Measurements from ENCODE around the gene PSMD3. TPM values are rescaled to one million over a fixed set of nuclear protein-coding genes. Genes with fewer than 3 reads are reported as not detected.

PSMD3 gene
- total RNA-seq, 3 donors from 2014 or later (not counting 1 experiment from before 2014, with no cell fraction given), result 66.1 to 83.8 (median 78.9) TPM

DNA sequence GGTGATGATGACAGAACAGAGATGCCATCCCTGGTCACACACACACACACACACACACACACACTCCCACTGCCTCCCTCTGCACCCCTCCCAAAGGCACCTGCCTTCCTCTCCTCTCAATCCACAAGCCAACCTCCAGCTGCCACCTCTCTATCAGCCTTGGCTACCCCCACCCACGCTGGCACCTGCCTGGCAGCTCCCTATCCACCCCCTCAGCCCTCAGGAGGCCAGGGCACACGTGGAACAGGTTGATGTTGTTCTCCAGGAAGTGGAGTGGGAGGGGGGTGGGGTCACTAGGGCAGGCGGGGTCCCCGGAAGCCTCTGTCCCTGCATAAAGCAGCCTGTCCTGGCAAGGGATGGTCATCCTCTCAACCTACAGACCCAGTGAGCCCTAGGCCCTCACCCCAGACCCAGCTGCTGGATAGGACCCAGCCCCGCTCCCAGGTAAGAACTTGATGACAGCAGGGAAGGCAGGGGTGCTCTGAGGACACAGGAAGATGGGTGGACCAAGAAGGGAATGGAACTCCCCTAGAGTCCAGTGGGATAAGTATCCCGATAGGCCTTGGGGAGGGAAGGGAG lies 17.9 kb upstream of the PSMD3 start, which contains the start of gene GSDMA:
Gene GSDMA (plus strand): TSS at position 363 of the 579 bp plus-strand sequence. CDS start 2,684 bp downstream, outside the sequence.
- Histone ChIP-seq H3K4me3 (ENCODE audit: low read length) (no peak within 1 kb of the TSS), H3K27ac (ENCODE audit: low read length) (no peak within 1 kb of the TSS), H3K27me3 (ENCODE audit: control insufficient read depth, insufficient read depth, low read length) (no peaks in the 10 kb centered on the region), H3K9me3 (ENCODE audit: control insufficient read depth, insufficient read depth, low read length) (no peaks in the 10 kb centered on the region), H3K36me3 (ENCODE audit: control insufficient read depth, insufficient read depth, low read length) (no peaks in the 10 kb centered on the region), H3K4me1 (ENCODE audit: control insufficient read depth, insufficient read depth, low read length) (peaks cover 44% of the 10 kb centered on the region)
- Mint-ChIP-seq H3K9me3 (no peaks in the 10 kb centered on the region), H3K27ac (peak within 1 kb of the TSS in 1 of 2 donors; percentile 66), H3K4me3 (no peak within 1 kb of the TSS), H3K27me3 (ENCODE audit: low read depth in 2 of 2) (peaks cover 0 to 7% of the 10 kb centered on the region in 2 donors), H3K36me3 (no peaks in the 10 kb centered on the region), H3K4me1 (peaks cover 8 to 26% of the 10 kb centered on the region in 2 donors)
- ATAC-seq, result no peak
- intact Hi-C loops (cut with micrococcal nuclease), result no loop called here
- 76% methylated on average over 3 of the region's 6 CpGs for WGBS (ENCODE audit: insufficient coverage)
- DNase-seq, result no peak
- TF ChIP-seq, protein P1, sequence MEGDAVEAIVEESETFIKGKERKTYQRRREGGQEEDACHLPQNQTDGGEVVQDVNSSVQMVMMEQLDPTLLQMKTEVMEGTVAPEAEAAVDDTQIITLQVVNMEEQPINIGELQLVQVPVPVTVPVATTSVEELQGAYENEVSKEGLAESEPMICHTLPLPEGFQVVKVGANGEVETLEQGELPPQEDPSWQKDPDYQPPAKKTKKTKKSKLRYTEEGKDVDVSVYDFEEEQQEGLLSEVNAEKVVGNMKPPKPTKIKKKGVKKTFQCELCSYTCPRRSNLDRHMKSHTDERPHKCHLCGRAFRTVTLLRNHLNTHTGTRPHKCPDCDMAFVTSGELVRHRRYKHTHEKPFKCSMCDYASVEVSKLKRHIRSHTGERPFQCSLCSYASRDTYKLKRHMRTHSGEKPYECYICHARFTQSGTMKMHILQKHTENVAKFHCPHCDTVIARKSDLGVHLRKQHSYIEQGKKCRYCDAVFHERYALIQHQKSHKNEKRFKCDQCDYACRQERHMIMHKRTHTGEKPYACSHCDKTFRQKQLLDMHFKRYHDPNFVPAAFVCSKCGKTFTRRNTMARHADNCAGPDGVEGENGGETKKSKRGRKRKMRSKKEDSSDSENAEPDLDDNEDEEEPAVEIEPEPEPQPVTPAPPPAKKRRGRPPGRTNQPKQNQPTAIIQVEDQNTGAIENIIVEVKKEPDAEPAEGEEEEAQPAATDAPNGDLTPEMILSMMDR (IDR thresholded peaks at IDR 0.05), result no peak

DNA sequence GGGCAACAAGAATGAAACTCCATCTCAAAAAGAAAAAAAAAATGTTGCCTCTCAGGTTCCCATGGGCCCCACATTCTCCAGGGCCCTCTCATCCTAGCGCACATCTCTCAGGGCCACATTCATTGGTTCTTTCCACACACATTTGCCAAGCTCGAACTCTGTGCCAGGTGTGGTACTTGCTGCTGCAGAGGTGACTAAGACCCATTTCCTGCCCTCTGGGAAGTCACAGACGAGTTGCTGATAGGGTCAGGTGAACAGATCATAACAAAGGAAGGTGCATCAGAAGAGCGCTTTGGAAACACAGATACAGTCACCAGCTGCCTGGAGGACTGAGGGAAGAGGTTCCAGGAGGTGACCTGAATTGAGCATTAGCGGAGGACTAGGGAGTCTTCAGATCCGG lies 16.8 kb upstream of the PSMD3 start:
- no peak overlapping the region for H3K27ac ChIP-seq (ENCODE audit: low read length)
- Mint-ChIP-seq H3K36me3 (no peaks in the 10 kb centered on the region), H3K4me3 (no peak overlapping the region), H3K27ac (peak overlapping the region in 1 of 2 donors; percentile 66), H3K4me1 (peaks cover 6 to 25% of the 10 kb centered on the region in 2 donors), H3K9me3 (no peaks in the 10 kb centered on the region), H3K27me3 (ENCODE audit: low read depth in 2 of 2) (peaks cover 5 to 7% of the 10 kb centered on the region in 2 donors)
- H3K36me3 ChIP-seq (ENCODE audit: control insufficient read depth, insufficient read depth, low read length), result no peaks in the 10 kb centered on the region
- peak in 1 of 2 donors; percentile 50 for DNase-seq
- 67% methylated on average over 6 of the region's 6 CpGs for WGBS (ENCODE audit: insufficient coverage)
- peaks cover 51% of the 10 kb centered on the region for H3K4me1 ChIP-seq (ENCODE audit: control insufficient read depth, insufficient read depth, low read length)
- H3K4me3 ChIP-seq (ENCODE audit: low read length), result no peak overlapping the region
- no peaks in the 10 kb centered on the region for H3K9me3 ChIP-seq (ENCODE audit: control insufficient read depth, insufficient read depth, low read length)
- TF ChIP-seq, protein P1 (IDR thresholded peaks at IDR 0.05), result no peak
- no peak for ATAC-seq
- H3K27me3 ChIP-seq (ENCODE audit: control insufficient read depth, insufficient read depth, low read length), result no peaks in the 10 kb centered on the region
- intact Hi-C loops (cut with micrococcal nuclease), result no loop called here

DNA sequence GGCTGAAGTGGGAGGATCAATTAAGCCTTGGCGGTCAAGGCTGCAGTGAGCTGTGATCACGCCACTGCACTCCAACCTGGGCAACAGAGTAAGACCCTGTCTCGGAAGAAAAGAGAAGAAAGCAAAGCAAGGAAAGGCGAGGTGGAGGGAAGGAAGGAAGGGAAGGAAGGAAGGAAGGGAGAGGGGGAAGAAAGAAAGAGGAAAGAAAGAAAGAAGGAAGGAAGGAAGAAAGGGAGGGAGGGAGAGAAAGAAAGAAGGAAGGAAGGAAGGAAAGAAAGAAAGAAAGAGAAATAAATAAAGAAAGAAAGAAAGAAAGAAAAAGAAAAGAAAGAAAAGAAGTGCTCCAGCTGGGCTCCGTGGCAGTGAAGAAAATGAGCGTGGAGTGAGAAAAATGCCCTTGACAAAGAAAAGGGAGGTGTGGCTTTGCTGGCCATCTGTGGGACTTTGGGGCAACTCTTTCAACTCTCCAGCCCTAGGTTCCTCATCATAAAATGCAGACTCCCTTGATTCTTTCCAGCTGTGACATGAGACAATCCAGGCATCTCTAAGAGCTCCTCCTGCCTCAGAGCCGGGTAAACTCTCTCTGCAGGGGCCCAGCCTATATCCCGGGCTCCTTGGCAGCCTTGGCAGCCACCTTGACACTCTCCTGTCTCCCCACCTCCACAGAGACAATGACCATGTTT lies 15.4 kb upstream of the PSMD3 start:
- 88% methylated on average over 8 of the region's 8 CpGs for WGBS (ENCODE audit: insufficient coverage)
- Mint-ChIP-seq H3K27ac (peak overlapping the region in 1 of 2 donors; percentile 26), H3K4me3 (no peak overlapping the region)

More for the DNA sequence above, 15.4 kb upstream of the PSMD3 start:
- ATAC-seq (no peak), DNase-seq (no peak)
- Mint-ChIP-seq H3K27me3 (ENCODE audit: low read depth in 2 of 2) (peaks cover 13 to 16% of the 10 kb centered on the region in 2 donors), H3K9me3 (no peaks in the 10 kb centered on the region), H3K4me1 (peaks cover 0 to 19% of the 10 kb centered on the region in 2 donors), H3K36me3 (no peaks in the 10 kb centered on the region)
- H3K27ac ChIP-seq (ENCODE audit: low read length), result no peak overlapping the region
- intact Hi-C loops (cut with micrococcal nuclease), result no loop called here
- no peaks in the 10 kb centered on the region for H3K36me3 ChIP-seq (ENCODE audit: control insufficient read depth, insufficient read depth, low read length)
- peaks cover 46% of the 10 kb centered on the region for H3K4me1 ChIP-seq (ENCODE audit: control insufficient read depth, insufficient read depth, low read length)
- H3K9me3 ChIP-seq (ENCODE audit: control insufficient read depth, insufficient read depth, low read length), result no peaks in the 10 kb centered on the region
- H3K4me3 ChIP-seq (ENCODE audit: low read length), result no peak overlapping the region
- TF ChIP-seq, protein P1 (IDR thresholded peaks at IDR 0.05), result no peak
- H3K27me3 ChIP-seq (ENCODE audit: control insufficient read depth, insufficient read depth, low read length), result no peaks in the 10 kb centered on the region
